ENCODE measurements around the gene XRCC5. TPM values are rescaled to one million over a fixed set of nuclear protein-coding genes. Genes with fewer than 3 reads are reported as not detected.

XRCC5 gene
- total RNA-seq, 4 donors from 2014 or later: 131 to 157 (median 141) TPM

- Histone ChIP-seq H3K4me3 (no peak overlapping the region), H3K9me3 (no peaks in the 10 kb centered on the region), H3K36me3 (peaks cover 0 to 83% of the 10 kb centered on the region in 2 donors), H3K4me1 (peaks cover 7 to 10% of the 10 kb centered on the region in 2 donors), H3K27me3 (no peaks in the 10 kb centered on the region), H3K27ac (no peak overlapping the region)
- DNase-seq (no peak), ATAC-seq (no peak)
- in situ Hi-C loops (cut with MboI; ENCODE audit: low sequenced_read_pairs in 4 of 4) (loop anchor here (10.0 to 25.0 kb wide), 2 partner anchors 292 to 295 kb away; partner anchors contain the start of gene SMARCAL1 (in 4 of the 4)), intact Hi-C loops (cut with DNase I; ENCODE audit: low total_unique reads) (no loop called here)
- no peak for TF ChIP-seq CTCF (IDR thresholded peaks at IDR 0.05 in 4 of 5, conservative IDR thresholded peaks at IDR 0.05 in 1 of 5)
- no peak for TF ChIP-seq POLR2A (IDR thresholded peaks at IDR 0.05)
Observed at GRCh38 chr2:216119986-216120385, 10.8 kb downstream of the XRCC5 start.

- no peak overlapping the region for H3K27ac ChIP-seq
- H3K9me3 ChIP-seq: no peaks in the 10 kb centered on the region
- H3K4me3 ChIP-seq: no peak overlapping the region
- peaks cover 0 to 95% of the 10 kb centered on the region in 2 donors for H3K36me3 ChIP-seq
- DNase-seq: no peak
- no peaks in the 10 kb centered on the region for H3K4me1 ChIP-seq
- no peak for ATAC-seq
- H3K27me3 ChIP-seq: no peaks in the 10 kb centered on the region
- no peak for TF ChIP-seq POLR2A (IDR thresholded peaks at IDR 0.05)
- no peak for TF ChIP-seq CTCF (IDR thresholded peaks at IDR 0.05 in 4 of 5, conservative IDR thresholded peaks at IDR 0.05 in 1 of 5)
- intact Hi-C loops (cut with DNase I; ENCODE audit: low total_unique reads): no loop called here
- in situ Hi-C loops (cut with MboI; ENCODE audit: low sequenced_read_pairs in 4 of 4): loop anchor here in 3 of 4 donors (25.0 kb wide), 1 partner anchor 291 kb away; the partner anchor contains the start of gene SMARCAL1 (in 3 of the 3)
Observed at GRCh38 chr2:216121255-216121654, 12.1 kb downstream of the XRCC5 start.

GRCh38 chr2:216126943-216127342 is 17.8 kb downstream of the XRCC5 start:
- Histone ChIP-seq H3K4me1 (no peaks in the 10 kb centered on the region), H3K36me3 (peaks cover 0 to 94% of the 10 kb centered on the region in 2 donors), H3K27ac (no peak overlapping the region), H3K9me3 (no peaks in the 10 kb centered on the region), H3K27me3 (no peaks in the 10 kb centered on the region), H3K4me3 (no peak overlapping the region)
- no peak for TF ChIP-seq CTCF (IDR thresholded peaks at IDR 0.05 in 4 of 5, conservative IDR thresholded peaks at IDR 0.05 in 1 of 5)
- in situ Hi-C loops (cut with MboI; ENCODE audit: low sequenced_read_pairs in 4 of 4) (no loop called here), intact Hi-C loops (cut with DNase I; ENCODE audit: low total_unique reads) (no loop called here)
- DNase-seq: no peak
- ATAC-seq: no peak

- peaks cover 0 to 88% of the 10 kb centered on the region in 2 donors for H3K36me3 ChIP-seq
- no peaks in the 10 kb centered on the region for H3K9me3 ChIP-seq
- intact Hi-C loops (cut with DNase I; ENCODE audit: low total_unique reads) (no loop called here), in situ Hi-C loops (cut with MboI; ENCODE audit: low sequenced_read_pairs in 4 of 4) (no loop called here)
- H3K4me3 ChIP-seq: no peak overlapping the region
- TF ChIP-seq POLR2A (IDR thresholded peaks at IDR 0.05) (no peak), CTCF (IDR thresholded peaks at IDR 0.05 in 4 of 5, conservative IDR thresholded peaks at IDR 0.05 in 1 of 5) (no peak)
- H3K27me3 ChIP-seq: no peaks in the 10 kb centered on the region
- H3K27ac ChIP-seq: no peak overlapping the region
- ATAC-seq (no peak), DNase-seq (no peak)
- H3K4me1 ChIP-seq: no peaks in the 10 kb centered on the region
Observed at GRCh38 chr2:216130346-216130971, 21.3 kb downstream of the XRCC5 start.
